ENCODE data around the gene CMBL. TPM values are rescaled to one million over a fixed set of nuclear protein-coding genes. Genes with fewer than 3 reads are reported as not detected.

Gene CMBL
- total RNA-seq, 2 donors from 2014 or later = 23.9 to 39.5 TPM

- no peak for DNase-seq
- no peak for ATAC-seq
- intact Hi-C loops (cut with DNase I) = no loop called here
These were observed 28.2 kb upstream of the CMBL start for GRCh38 chr5:10335711-10336470.

GRCh38 chr5:10334831-10335230 is 27.1 kb upstream of the CMBL start:
- intact Hi-C loops (cut with DNase I) = no loop called here
- DNase-seq (no peak), ATAC-seq (no peak)

GRCh38 chr5:10333154-10334006 is 25.7 kb upstream of the CMBL start:
- DNase-seq = peak; percentile 57
- ATAC-seq = peak; percentile 33 to 71
- intact Hi-C loops (cut with DNase I) = no loop called here

- ATAC-seq = no peak
- no peak for DNase-seq
- intact Hi-C loops (cut with DNase I) = no loop called here
These were observed 24.6 kb upstream of the CMBL start for GRCh38 chr5:10332301-10332700.

GRCh38 chr5:10331341-10331796 is 23.7 kb upstream of the CMBL start:
- intact Hi-C loops (cut with DNase I) = no loop called here
- DNase-seq = peak; percentile 74
- ATAC-seq = peak; percentile 69 to 80

- intact Hi-C loops (cut with DNase I) = no loop called here
These were observed 23.0 kb upstream of the CMBL start for GRCh38 chr5:10330511-10331230.

GRCh38 chr5:10329820-10330481 is 22.2 kb upstream of the CMBL start:
- ATAC-seq = peak; percentile 45 to 56

More at GRCh38 chr5:10330511-10331230, 23.0 kb upstream of the CMBL start:
- ATAC-seq (peak in 1 of 2 donors; percentile 3), DNase-seq (no peak)

GRCh38 chr5:10329446-10329819 is 21.7 kb upstream of the CMBL start:
- DNase-seq = no peak
- intact Hi-C loops (cut with DNase I) = no loop called here
- ATAC-seq = no peak

More at GRCh38 chr5:10329820-10330481, 22.2 kb upstream of the CMBL start:
- peak; percentile 42 for DNase-seq
- intact Hi-C loops (cut with DNase I) = no loop called here

GRCh38 chr5:10328323-10328722 is 20.6 kb upstream of the CMBL start:
- no peak for ATAC-seq
- DNase-seq = no peak
- intact Hi-C loops (cut with DNase I) = no loop called here

GRCh38 chr5:10324518-10325370 is 17.0 kb upstream of the CMBL start:
- ATAC-seq = no peak
- intact Hi-C loops (cut with DNase I) = no loop called here
- DNase-seq = no peak

- intact Hi-C loops (cut with DNase I) = no loop called here
- no peak for ATAC-seq
These were observed 16.1 kb upstream of the CMBL start for GRCh38 chr5:10323588-10324488.

GRCh38 chr5:10321882-10322281 is 14.2 kb upstream of the CMBL start:
- DNase-seq (no peak), ATAC-seq (no peak)
- intact Hi-C loops (cut with DNase I) = no loop called here

More at GRCh38 chr5:10323588-10324488, 16.1 kb upstream of the CMBL start:
- no peak for DNase-seq

GRCh38 chr5:10320793-10321192 is 13.1 kb upstream of the CMBL start:
- no peak for ATAC-seq
- intact Hi-C loops (cut with DNase I) = no loop called here
- no peak for DNase-seq

GRCh38 chr5:10319202-10319851 is 11.6 kb upstream of the CMBL start:
- intact Hi-C loops (cut with DNase I) = no loop called here
- ATAC-seq (peak in 1 of 2 donors; percentile 92), DNase-seq (no peak)

- no peak for ATAC-seq
- intact Hi-C loops (cut with DNase I) = no loop called here
- no peak for DNase-seq
These were observed 10.4 kb upstream of the CMBL start for GRCh38 chr5:10317825-10318682.
